ENCODE measurements around the gene PLPP7.
"Not testable (repeated sequence)": the region's sequence is repeated elsewhere in the genome, so short reads cannot be mapped to it uniquely, and the experiment has no call there.

The PLPP7 gene

GRCh38 chr9:131289301-131290035 is at the start of gene PLPP7:
Gene PLPP7, plus strand, starts transcription at chr9:131289723. Its CDS starts 275 bp downstream, at chr9:131289998.
- no peak for TF ChIP-seq CTCF (IDR thresholded peaks at IDR 0.05; ENCODE audit: low read depth, low read length)
- no peak within 1 kb of the TSS for H3K4me3 ChIP-seq (ENCODE audit: low read depth, low read length)

- H3K4me3 ChIP-seq (ENCODE audit: low read depth, low read length) = no peak overlapping the region
- no peak for TF ChIP-seq CTCF (IDR thresholded peaks at IDR 0.05; ENCODE audit: low read depth, low read length)
These were observed 49.2 kb upstream of the PLPP7 start for GRCh38 chr9:131240047-131240921.

- H3K4me3 ChIP-seq (ENCODE audit: low read depth, low read length) = not testable (repeated sequence)
These were observed 45.2 kb upstream of the PLPP7 start for GRCh38 chr9:131244331-131244730.

GRCh38 chr9:131246618-131247017 is 42.9 kb upstream of the PLPP7 start:
- no peak for TF ChIP-seq CTCF (IDR thresholded peaks at IDR 0.05; ENCODE audit: low read depth, low read length)
- no peak overlapping the region for H3K4me3 ChIP-seq (ENCODE audit: low read depth, low read length)

GRCh38 chr9:131252120-131252519 is 37.4 kb upstream of the PLPP7 start:
- H3K4me3 ChIP-seq (ENCODE audit: low read depth, low read length) = no peak overlapping the region
- no peak for TF ChIP-seq CTCF (IDR thresholded peaks at IDR 0.05; ENCODE audit: low read depth, low read length)

- no peak for TF ChIP-seq CTCF (IDR thresholded peaks at IDR 0.05; ENCODE audit: low read depth, low read length)
- H3K4me3 ChIP-seq (ENCODE audit: low read depth, low read length) = no peak overlapping the region
These were observed 35.5 kb upstream of the PLPP7 start for GRCh38 chr9:131253891-131254491.

- no peak for TF ChIP-seq CTCF (IDR thresholded peaks at IDR 0.05; ENCODE audit: low read depth, low read length)
- no peak overlapping the region for H3K4me3 ChIP-seq (ENCODE audit: low read depth, low read length)
These were observed 34.9 kb upstream of the PLPP7 start for GRCh38 chr9:131254626-131255025.
